D721Med (cell line): ENCODE measurements around the gene SLC7A6OS.

Experiments used
- DNase-seq: peaks from one replicate; pipeline ENCODE4 v3.0.0; 2011; ENCODE audit warnings: low spot score; ENCODE audit not compliant: insufficient read length
- FAIRE-seq: peaks from 2 replicates; lab custom pipeline; 2011; peaks lifted over from hg19 to GRCh38; lab: Jason Lieb, UNC
- CTCF ChIP-seq: IDR thresholded peaks from 2 replicates; pipeline ENCODE4 v1.5.1; 2012; ENCODE audit warnings: mild to moderate bottlenecking, control low read depth; ENCODE audit not compliant: insufficient read depth; ENCODE audit errors: missing control alignments

SLC7A6OS gene

GRCh38 chr16:68350813-68351350 lies 40.1 kb upstream of the SLC7A6OS start:
- DNase-seq (no peak), FAIRE-seq (no peak)
- TF ChIP-seq CTCF: no peak

- no peak for TF ChIP-seq CTCF
- DNase-seq: no peak
- FAIRE-seq: no peak
These were observed 39.2 kb upstream of the SLC7A6OS start for GRCh38 chr16:68349838-68350410.

GRCh38 chr16:68348639-68349445 lies 38.1 kb upstream of the SLC7A6OS start:
- no peak for FAIRE-seq
- TF ChIP-seq CTCF: no peak
- DNase-seq: no peak

- no peak for TF ChIP-seq CTCF
- FAIRE-seq (no peak), DNase-seq (no peak)
These were observed 36.9 kb upstream of the SLC7A6OS start for GRCh38 chr16:68347605-68348004.

GRCh38 chr16:68346892-68347480 lies 36.2 kb upstream of the SLC7A6OS start:
- no peak for FAIRE-seq
- no peak for TF ChIP-seq CTCF
- no peak for DNase-seq

- DNase-seq (no peak), FAIRE-seq (no peak)
- TF ChIP-seq CTCF: no peak
These were observed 35.4 kb upstream of the SLC7A6OS start for GRCh38 chr16:68345958-68346635.
